Spleen (tissue), 11 donors: ENCODE data around the gene SSBP2. TPM values are rescaled to one million over a fixed set of nuclear protein-coding genes. Genes with fewer than 3 reads are reported as not detected.

Experiments used
- DNase-seq: peaks from one replicate; pipeline ENCODE4 v3.0.0-alpha.2; 2020
- H3K27ac ChIP-seq, 8 donors: fragments of 200-600 bp; sonication (generic) in 7 of 8; 1 replicate in 4 of 8; 2 replicates in 4 of 8; pipeline versions ENCODE4 v1.5.0 to v1.8.0; 2016 to 2021; ENCODE audit warnings: inconsistent platforms in 4 of 8, mild to moderate bottlenecking in 4 of 8, moderate library complexity in 1 of 8
- H3K27me3 ChIP-seq, 7 donors: fragments of 200-600 bp; sonication (generic) in 6 of 7; replicated peaks in 1 of 7; 1 replicate in 4 of 7; 2 replicates in 3 of 7; pipeline versions ENCODE4 v1.5.0 to v1.8.0; 2016 to 2021; ENCODE audit warnings: inconsistent platforms in 3 of 7, mild to moderate bottlenecking in 1 of 7
- H3K36me3 ChIP-seq, 6 donors: fragments of 200-600 bp; sonication (generic) in 5 of 6; 1 replicate in 4 of 6; 2 replicates in 2 of 6; pipeline versions ENCODE4 v1.5.0 to v1.8.0; 2016 to 2021; ENCODE audit warnings: inconsistent platforms in 2 of 6
- H3K4me1 ChIP-seq, 6 donors: fragments of 200-600 bp; sonication (generic) in 5 of 6; 1 replicate in 3 of 6; 2 replicates in 3 of 6; pipeline versions ENCODE4 v1.5.0 to v1.8.0; 2016 to 2021; ENCODE audit warnings: inconsistent platforms in 3 of 6
- H3K4me3 ChIP-seq, 8 donors: fragments of 200-600 bp; sonication (generic) in 7 of 8; 1 replicate in 4 of 8; 2 replicates in 4 of 8; pipeline versions ENCODE4 v1.5.0 to v1.8.0; 2016 to 2021; ENCODE audit warnings: inconsistent platforms in 4 of 8, mild to moderate bottlenecking in 4 of 8, moderate library complexity in 2 of 8
- H3K9me3 ChIP-seq, 8 donors: fragments of 200-600 bp; sonication (generic) in 7 of 8; 1 replicate in 4 of 8; 2 replicates in 4 of 8; pipeline versions ENCODE4 v1.5.0 to v1.8.0; 2016 to 2021; ENCODE audit warnings: inconsistent platforms in 4 of 8
- POLR2A ChIP-seq, 3 donors: fragments of 450-650 bp; IDR thresholded peaks; one replicate each; pipeline ENCODE4 v1.5.1; 2017; ENCODE audit warnings: antibody characterized with exemption in 3 of 3, mild to moderate bottlenecking in 1 of 3
- POLR2AphosphoS5 ChIP-seq, 3 donors: sonication (generic); formaldehyde crosslinking; IDR thresholded peaks; one replicate each; pipeline ENCODE4 v1.5.1; 2017; ENCODE audit warnings: antibody characterized with exemption in 3 of 3
- WGBS, 5 donors: extraction: QIAGEN DNeasy Blood & Tissue Kit in 3 of 5; methylation state at CpG; one replicate each; pipeline versions ENCODE4 v1.1.5 to v1.1.7; 2013 to 2018; 5-methylcytosine and 5-hydroxymethylcytosine counted together
- intact Hi-C: fragments of 100-400 bp; cut with DNase I; formaldehyde crosslinking; loops from one replicate; pipeline ENCODE4 v1.15.0; 2023; ENCODE audit warnings: low total_unique reads
- polyA plus RNA-seq, 3 donors: library from polyadenylated mRNA; stranded (reverse); fragments of 200-250 nt; gene quantifications; one replicate each; pipeline ENCODE4 v1.2.1, GENCODE V29; 2013
- total RNA-seq, 7 donors: library from RNA; depleted of rRNA in 3 of 7; stranded (reverse); fragments of >200 nt in 3 of 7; fragmentation: NEBNext Ultra II Directional in 4 of 7; extraction: Animal tissue kit (Norgen Biotek cat#: 25700) in 4 of 7; gene quantifications; one replicate each; pipeline versions ENCODE4 v1.1.0 to v1.2.1, GENCODE V29; 2016 to 2021
- TF ChIP-seq, protein P1 (sequence below), 11 experiments: fragments of 200-600 bp in 7 of 11; fragments of 450-650 bp in 4 of 11; sonication (generic) in 4 of 11; IDR thresholded peaks in 8 of 11; conservative IDR thresholded peaks in 3 of 11; 1 replicate in 7 of 11; 2 replicates in 4 of 11; pipeline versions ENCODE4 v1.4.0 to v1.8.0; 2016 to 2021; ENCODE audit warnings: antibody characterized with exemption in 11 of 11, inconsistent platforms in 4 of 11, mild to moderate bottlenecking in 1 of 11
- donor health status: healthy with polysubstance abuse.
- donor health status: DM: no; HTN: no; CAD: no; lungs with moderate emphysema.
- donor health status: DM: no; HTN: no; CAD: no.
- donor health status: Bipolar disorder and iron deficiency.
- donor health status: healthy.
- donor health status: DM: no; HTN: no; CAD: no.
- donor health status: DM: yes; HTN: yes; CAD: no.

The SSBP2 gene
- total and polyA plus RNA-seq, 10 donors = 12.2 to 40.8 (median 29.6) TPM

DNA sequence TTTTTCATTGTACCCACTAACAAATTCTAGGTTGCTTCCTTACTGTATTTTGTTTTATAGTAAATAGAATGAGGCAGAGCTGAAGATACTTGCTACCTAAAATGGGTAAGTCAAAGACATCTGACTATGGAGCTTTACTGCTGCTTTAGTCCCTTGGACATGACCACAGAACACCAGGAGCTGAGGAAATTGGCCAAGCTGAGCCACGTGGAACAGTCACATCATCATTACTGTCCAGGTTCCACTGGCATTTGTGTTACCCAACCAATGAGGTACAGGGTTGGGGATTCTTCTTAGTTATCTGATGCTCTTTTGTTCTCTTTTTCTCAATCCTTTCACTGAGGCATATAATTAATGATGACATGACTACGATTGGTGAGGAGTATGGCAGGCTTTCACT lies 47.1 kb downstream of the SSBP2 start:
- intact Hi-C loops = no loop called here
- H3K4me1 ChIP-seq = no peaks in the 10 kb centered on the region
- no peak for DNase-seq
- TF ChIP-seq POLR2AphosphoS5 (IDR thresholded peaks at IDR 0.05) = no peak
- no peak for TF ChIP-seq POLR2A (IDR thresholded peaks at IDR 0.05)
- TF ChIP-seq, protein P1, sequence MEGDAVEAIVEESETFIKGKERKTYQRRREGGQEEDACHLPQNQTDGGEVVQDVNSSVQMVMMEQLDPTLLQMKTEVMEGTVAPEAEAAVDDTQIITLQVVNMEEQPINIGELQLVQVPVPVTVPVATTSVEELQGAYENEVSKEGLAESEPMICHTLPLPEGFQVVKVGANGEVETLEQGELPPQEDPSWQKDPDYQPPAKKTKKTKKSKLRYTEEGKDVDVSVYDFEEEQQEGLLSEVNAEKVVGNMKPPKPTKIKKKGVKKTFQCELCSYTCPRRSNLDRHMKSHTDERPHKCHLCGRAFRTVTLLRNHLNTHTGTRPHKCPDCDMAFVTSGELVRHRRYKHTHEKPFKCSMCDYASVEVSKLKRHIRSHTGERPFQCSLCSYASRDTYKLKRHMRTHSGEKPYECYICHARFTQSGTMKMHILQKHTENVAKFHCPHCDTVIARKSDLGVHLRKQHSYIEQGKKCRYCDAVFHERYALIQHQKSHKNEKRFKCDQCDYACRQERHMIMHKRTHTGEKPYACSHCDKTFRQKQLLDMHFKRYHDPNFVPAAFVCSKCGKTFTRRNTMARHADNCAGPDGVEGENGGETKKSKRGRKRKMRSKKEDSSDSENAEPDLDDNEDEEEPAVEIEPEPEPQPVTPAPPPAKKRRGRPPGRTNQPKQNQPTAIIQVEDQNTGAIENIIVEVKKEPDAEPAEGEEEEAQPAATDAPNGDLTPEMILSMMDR (IDR thresholded peaks at IDR 0.05 in 8 of 11, conservative IDR thresholded peaks at IDR 0.05 in 3 of 11) = no peak
- 57 to 94% (median 84%) methylated on average over 2 of the region's 2 CpGs for WGBS, 5 donors
- peaks cover 0 to 16% (median 13%) of the 10 kb centered on the region in 8 donors for H3K9me3 ChIP-seq
- H3K4me3 ChIP-seq = no peak overlapping the region
- H3K27me3 ChIP-seq = no peaks in the 10 kb centered on the region
- H3K27ac ChIP-seq = no peak overlapping the region
- no peaks in the 10 kb centered on the region for H3K36me3 ChIP-seq

DNA sequence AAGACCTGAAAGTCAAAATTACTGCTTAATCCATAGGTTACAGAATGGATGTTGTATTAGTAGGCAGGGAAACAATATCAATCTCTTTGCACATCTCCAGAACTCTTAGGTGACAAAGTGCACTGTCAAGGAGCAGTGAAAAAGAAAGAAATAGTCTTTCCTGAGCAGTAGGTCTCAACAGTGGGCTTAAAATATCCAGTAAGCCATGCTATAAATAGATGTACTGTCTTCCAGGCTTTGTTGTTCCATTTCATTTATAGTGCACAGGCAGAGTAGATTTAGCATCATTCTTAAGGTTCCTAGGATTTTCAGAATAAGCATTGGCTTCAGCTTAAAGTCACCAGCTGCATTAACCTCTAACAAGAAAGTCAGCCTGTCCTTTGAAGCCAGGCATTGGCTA lies 50.7 kb downstream of the SSBP2 start:
- intact Hi-C loops = no loop called here
- no peak overlapping the region for H3K4me3 ChIP-seq
- H3K27ac ChIP-seq = no peak overlapping the region
- no peak for DNase-seq
- TF ChIP-seq POLR2AphosphoS5 (IDR thresholded peaks at IDR 0.05) = no peak
- TF ChIP-seq, protein P1 (IDR thresholded peaks at IDR 0.05 in 8 of 11, conservative IDR thresholded peaks at IDR 0.05 in 3 of 11) = no peak
- TF ChIP-seq POLR2A (IDR thresholded peaks at IDR 0.05) = no peak
- H3K4me1 ChIP-seq = peaks cover 0 to 5% (median 0%) of the 10 kb centered on the region in 6 donors
- peaks cover 0 to 16% (median 13%) of the 10 kb centered on the region in 8 donors for H3K9me3 ChIP-seq
- no peaks in the 10 kb centered on the region for H3K27me3 ChIP-seq
- no peaks in the 10 kb centered on the region for H3K36me3 ChIP-seq

DNA sequence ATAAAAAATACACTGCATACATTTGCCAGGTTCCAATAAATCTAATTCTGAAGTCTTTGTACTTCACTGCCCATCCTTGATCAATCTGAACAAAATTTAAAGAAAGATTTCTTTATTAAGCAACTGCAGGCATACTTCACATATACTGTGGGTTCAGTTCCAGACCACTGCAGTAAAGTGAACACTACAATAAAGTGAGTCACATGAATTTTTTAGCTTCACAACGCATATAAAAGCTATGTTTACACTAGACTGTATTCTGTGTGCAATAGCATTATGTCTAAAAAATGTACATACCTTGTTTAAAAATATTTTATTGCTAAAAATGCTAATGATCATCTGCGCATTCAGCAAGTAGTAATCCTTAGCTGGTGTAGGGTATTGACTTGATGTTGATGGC lies 52.1 kb downstream of the SSBP2 start:
- Histone ChIP-seq H3K27ac (no peak overlapping the region), H3K36me3 (no peaks in the 10 kb centered on the region), H3K27me3 (no peaks in the 10 kb centered on the region), H3K9me3 (peaks cover 0 to 16% (median 14%) of the 10 kb centered on the region in 8 donors), H3K4me3 (no peak overlapping the region), H3K4me1 (peaks cover 0 to 5% (median 0%) of the 10 kb centered on the region in 6 donors)
- no peak for DNase-seq
- intact Hi-C loops = no loop called here
- TF ChIP-seq, protein P1 (IDR thresholded peaks at IDR 0.05 in 8 of 11, conservative IDR thresholded peaks at IDR 0.05 in 3 of 11) = no peak
- TF ChIP-seq POLR2AphosphoS5 (IDR thresholded peaks at IDR 0.05) (no peak), POLR2A (IDR thresholded peaks at IDR 0.05) (no peak)
- WGBS, 5 donors = 92 to 99% (median 95%) methylated on average over 2 of the region's 2 CpGs

DNA sequence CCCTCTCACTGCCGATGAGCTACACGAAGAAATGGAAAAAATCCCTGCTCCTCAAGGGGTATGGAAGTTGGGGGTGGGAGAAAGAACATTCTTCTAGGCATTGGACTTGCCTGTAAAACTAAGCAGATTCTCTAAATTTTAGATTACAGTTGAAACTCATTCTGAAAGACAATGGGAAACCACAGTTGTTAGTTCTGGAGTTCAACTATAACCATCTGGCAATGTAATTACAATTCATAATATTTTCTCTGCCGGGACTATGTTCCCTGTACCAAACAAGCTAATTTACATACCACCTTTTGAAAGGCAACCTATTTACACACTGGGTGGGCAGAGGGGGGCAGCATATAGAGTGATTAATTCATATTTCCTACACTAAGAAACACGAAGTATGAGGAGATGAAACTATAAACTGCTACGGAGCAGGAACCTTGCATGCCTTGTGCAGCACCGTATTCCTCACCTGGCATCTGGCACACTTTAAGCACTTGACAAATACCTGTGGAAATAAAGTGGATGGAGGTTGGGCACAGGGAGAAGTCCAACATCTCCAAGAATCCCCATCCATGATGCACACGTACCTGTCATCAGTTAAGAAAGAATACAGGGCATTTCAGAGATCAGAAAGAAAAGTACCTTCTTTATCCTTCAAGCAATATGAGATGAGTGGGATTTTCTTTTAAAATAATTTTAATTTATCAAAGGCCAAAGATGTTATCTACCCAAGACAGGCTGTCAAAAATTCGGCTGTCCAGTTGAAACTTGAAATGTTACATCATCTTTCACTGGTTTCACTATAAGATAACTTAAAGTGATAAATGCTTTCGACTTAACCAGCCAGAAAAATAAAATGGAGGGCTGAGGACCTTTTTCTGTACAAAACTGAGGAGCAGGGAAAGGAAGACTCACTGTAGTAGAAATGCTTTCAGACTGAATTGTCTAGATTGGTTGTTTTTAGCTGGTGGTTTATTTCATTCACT lies 54.2 kb downstream of the SSBP2 start:
- H3K4me1 ChIP-seq = peaks cover 0 to 5% (median 0%) of the 10 kb centered on the region in 6 donors
- 78 to 86% (median 81%) methylated on average over 9 of the region's 9 CpGs for WGBS, 5 donors
- no peak overlapping the region for H3K4me3 ChIP-seq
- H3K9me3 ChIP-seq = peaks cover 0 to 36% (median 27%) of the 10 kb centered on the region in 8 donors
- intact Hi-C loops = no loop called here
- H3K27me3 ChIP-seq = no peaks in the 10 kb centered on the region
- peaks cover 0 to 7% (median 0%) of the 10 kb centered on the region in 6 donors for H3K36me3 ChIP-seq
- DNase-seq = no peak
- TF ChIP-seq POLR2A (IDR thresholded peaks at IDR 0.05) = no peak
- TF ChIP-seq, protein P1 (IDR thresholded peaks at IDR 0.05 in 8 of 11, conservative IDR thresholded peaks at IDR 0.05 in 3 of 11) = no peak
- TF ChIP-seq POLR2AphosphoS5 (IDR thresholded peaks at IDR 0.05) = no peak
- H3K27ac ChIP-seq = no peak overlapping the region
